Right ventricle myocardium superior (tissue), 1 donor: ENCODE data around the gene CSNK2A3. TPM values are rescaled to one million over a fixed set of nuclear protein-coding genes. Genes with fewer than 3 reads are reported as not detected.

Source experiments
- ATAC-seq: fragments of 200-7000 bp; cut with Tn5 transposase; one replicate; pipeline ENCODE4 v1.9.1; 2020; ENCODE audit warnings: mild to moderate bottlenecking; ENCODE audit not compliant: poor library complexity
- DNase-seq: peaks from one replicate; pipeline ENCODE4 v3.0.0-alpha.2; 2020
- intact Hi-C: fragments of 100-400 bp; cut with DNase I; formaldehyde crosslinking; loops from one replicate; pipeline ENCODE4 v1.11.2; 2022
- total RNA-seq: library from RNA; stranded (reverse); fragmentation: NEBNext Ultra II Directional; extraction: Animal tissue kit (Norgen Biotek cat#: 25700); gene quantifications from one replicate; pipeline ENCODE4 v1.2.1, GENCODE V29; 2021
- donor health status: DM: no; HTN: yes; CAD: no; lungs with severe emphysema.

Gene CSNK2A3
- total RNA-seq, 1 donor from 2014 or later = 1.2 TPM

- ATAC-seq (no peak), DNase-seq (no peak)
- intact Hi-C loops = no loop called here
Observed at GRCh38 chr11:11348303-11348702, 4.7 kb downstream of the CSNK2A3 start.

- DNase-seq (peak; percentile 81), ATAC-seq (peak; percentile 48)
- intact Hi-C loops = no loop called here
Observed at GRCh38 chr11:11347592-11347991, 5.5 kb downstream of the CSNK2A3 start.

GRCh38 chr11:11346303-11346702 lies 6.7 kb downstream of the CSNK2A3 start:
- intact Hi-C loops = no loop called here
- DNase-seq (no peak), ATAC-seq (no peak)

- intact Hi-C loops = no loop called here
- DNase-seq (no peak), ATAC-seq (no peak)
Observed at GRCh38 chr11:11345099-11345498, 8.0 kb downstream of the CSNK2A3 start.

- ATAC-seq (no peak), DNase-seq (no peak)
- intact Hi-C loops = no loop called here
Observed at GRCh38 chr11:11344045-11344444, 9.0 kb downstream of the CSNK2A3 start.

GRCh38 chr11:11338304-11338703 lies 14.7 kb downstream of the CSNK2A3 start:
- intact Hi-C loops = no loop called here
- no peak for DNase-seq
- ATAC-seq = no peak

GRCh38 chr11:11336664-11337063 lies 16.4 kb downstream of the CSNK2A3 start:
- ATAC-seq (no peak), DNase-seq (no peak)
- intact Hi-C loops = no loop called here

GRCh38 chr11:11335043-11335442 lies 18.0 kb downstream of the CSNK2A3 start:
- intact Hi-C loops = no loop called here
- DNase-seq = no peak
- no peak for ATAC-seq

- intact Hi-C loops = no loop called here
- DNase-seq (no peak), ATAC-seq (no peak)
Observed at GRCh38 chr11:11334607-11335006, 18.4 kb downstream of the CSNK2A3 start.

GRCh38 chr11:11332141-11332710 lies 20.8 kb downstream of the CSNK2A3 start:
- intact Hi-C loops = no loop called here
- no peak for DNase-seq
- no peak for ATAC-seq

- peak; percentile 34 for ATAC-seq
- intact Hi-C loops = no loop called here
- DNase-seq = no peak
Observed at GRCh38 chr11:11329062-11329806, 23.8 kb downstream of the CSNK2A3 start.

GRCh38 chr11:11324090-11324489 lies 29.0 kb downstream of the CSNK2A3 start:
- ATAC-seq = no peak
- no peak for DNase-seq
- intact Hi-C loops = no loop called here

GRCh38 chr11:11322101-11322500 lies 30.9 kb downstream of the CSNK2A3 start:
- DNase-seq = no peak
- ATAC-seq = no peak
- intact Hi-C loops = no loop called here

- ATAC-seq (no peak), DNase-seq (no peak)
- intact Hi-C loops = no loop called here
Observed at GRCh38 chr11:11320825-11321224, 32.2 kb downstream of the CSNK2A3 start.

GRCh38 chr11:11318961-11319360 lies 34.1 kb downstream of the CSNK2A3 start:
- no peak for DNase-seq
- ATAC-seq = peak; percentile 43
- intact Hi-C loops = no loop called here

- ATAC-seq (no peak), DNase-seq (no peak)
- intact Hi-C loops = no loop called here
Observed at GRCh38 chr11:11318461-11318860, 34.6 kb downstream of the CSNK2A3 start.

GRCh38 chr11:11316651-11317230 lies 36.3 kb downstream of the CSNK2A3 start:
- ATAC-seq = no peak
- intact Hi-C loops = no loop called here
- no peak for DNase-seq

GRCh38 chr11:11313902-11314692 lies 39.0 kb downstream of the CSNK2A3 start:
- DNase-seq (no peak), ATAC-seq (peak; percentile 96)
- intact Hi-C loops = no loop called here

- intact Hi-C loops = no loop called here
- ATAC-seq (peak; percentile 28), DNase-seq (no peak)
Observed at GRCh38 chr11:11313426-11313825, 39.6 kb downstream of the CSNK2A3 start.

- DNase-seq (no peak), ATAC-seq (no peak)
- intact Hi-C loops = no loop called here
Observed at GRCh38 chr11:11312738-11313137, 40.3 kb downstream of the CSNK2A3 start.
